Stomach (tissue), 9 donors: Measurements from ENCODE around the gene SMYD5. TPM values are rescaled to one million over a fixed set of nuclear protein-coding genes. Genes with fewer than 3 reads are reported as not detected.
A peak's percentile ranks its signal among the peaks of the same experiment; 100 is the strongest.

Source experiments
- DNase-seq, 2 donors: peaks; one replicate each; pipeline versions ENCODE4 v3.0.0 to v3.0.0-alpha.2; 2013 to 2019
- H3K27ac ChIP-seq, 5 donors: fragments of 200-600 bp in 4 of 5; sonication (generic) in 4 of 5; one replicate each; pipeline ENCODE4 v1.5.1; 2013 to 2019; ENCODE audit warnings: mild to moderate bottlenecking in 1 of 5, moderate library complexity in 1 of 5
- H3K27me3 ChIP-seq, 3 donors: fragments of 200-600 bp; sonication (generic); one replicate each; pipeline ENCODE4 v1.5.1; 2017 to 2019; ENCODE audit warnings: mixed run types in 1 of 3
- H3K36me3 ChIP-seq, 4 donors: fragments of 200-600 bp; sonication (generic); 1 replicate in 3 of 4; 2 replicates in 1 of 4; pipeline ENCODE4 v1.5.1; 2016 to 2019
- H3K4me1 ChIP-seq, 4 donors: fragments of 200-600 bp; sonication (generic); one replicate each; pipeline ENCODE4 v1.5.1; 2016 to 2019
- H3K4me3 ChIP-seq, 4 donors: fragments of 200-600 bp; sonication (generic) in 3 of 4; one replicate each; pipeline ENCODE4 v1.5.1; 2016 to 2019; ENCODE audit warnings: mild to moderate bottlenecking in 1 of 4
- H3K9me3 ChIP-seq, 4 donors: fragments of 200-600 bp; sonication (generic); one replicate each; pipeline ENCODE4 v1.5.1; 2016 to 2019
- CTCF ChIP-seq, 7 experiments: fragments of 450-650 bp in 4 of 7; fragments of 200-600 bp in 3 of 7; sonication (generic) in 3 of 7; IDR thresholded peaks; one replicate each; pipeline ENCODE4 v1.5.1; 2016 to 2019; ENCODE audit warnings: antibody characterized with exemption in 7 of 7, control low read depth in 2 of 7, mild to moderate bottlenecking in 1 of 7
- EP300 ChIP-seq: sonication (generic); formaldehyde crosslinking; IDR thresholded peaks from one replicate; pipeline ENCODE4 v1.6.1; 2017; ENCODE audit warnings: antibody characterized with exemption
- POLR2A ChIP-seq, 4 donors: fragments of 450-650 bp; IDR thresholded peaks; one replicate each; pipeline ENCODE4 v1.6.1; 2016; ENCODE audit warnings: antibody characterized with exemption in 4 of 4, control low read depth in 2 of 4, mild to moderate bottlenecking in 1 of 4, moderate library complexity in 1 of 4
- POLR2AphosphoS5 ChIP-seq, 3 donors: sonication (generic); formaldehyde crosslinking; IDR thresholded peaks; one replicate each; pipeline ENCODE4 v1.6.1; 2016; ENCODE audit warnings: antibody characterized with exemption in 3 of 3
- WGBS, 5 donors: extraction: QIAGEN DNeasy Blood & Tissue Kit in 3 of 5; methylation state at CpG; one replicate each; pipeline versions ENCODE4 v1.1.5 to v1.1.7; 2013 to 2018; 5-methylcytosine and 5-hydroxymethylcytosine counted together
- intact Hi-C: fragments of 100-400 bp; cut with DNase I; formaldehyde crosslinking; loops from one replicate; pipeline ENCODE4 v1.15.1; 2023; ENCODE audit warnings: low total_unique reads
- polyA plus RNA-seq, 3 donors: library from polyadenylated mRNA; stranded (reverse); fragments of 200-250 nt; gene quantifications; one replicate each; pipeline ENCODE4 v1.2.3, GENCODE V29; 2013
- total RNA-seq, 5 donors: library from RNA; depleted of rRNA; stranded (reverse); fragments of >200 nt; gene quantifications; one replicate each; pipeline versions ENCODE4 v1.1.0 to v1.2.3, GENCODE V29; 2014 to 2016
- donor health status: healthy with polysubstance abuse.
- donor health status: Bipolar disorder and iron deficiency.
- donor health status: healthy.

The SMYD5 gene
- total and polyA plus RNA-seq, 8 donors: 3.5 to 136 (median 12.9) TPM

- no peaks in the 10 kb centered on the region for H3K9me3 ChIP-seq
- intact Hi-C loops: no loop called here
- peaks cover 0 to 5% (median 2%) of the 10 kb centered on the region in 4 donors for H3K36me3 ChIP-seq
- WGBS, 5 donors: 22 to 51% (median 35%) methylated on average over 13 to 14 of the region's 14 CpGs
- TF ChIP-seq POLR2AphosphoS5 (IDR thresholded peaks at IDR 0.05): no peak
- TF ChIP-seq EP300: no peak
- TF ChIP-seq CTCF (IDR thresholded peaks at IDR 0.05): no peak
- TF ChIP-seq POLR2A (IDR thresholded peaks at IDR 0.05): no peak
- H3K4me3 ChIP-seq: peak overlapping the region; percentile 31 to 51 (median 36)
- no peak for DNase-seq
- H3K27me3 ChIP-seq: peaks cover 0 to 50% (median 12%) of the 10 kb centered on the region in 3 donors
- H3K27ac ChIP-seq: no peak overlapping the region
- H3K4me1 ChIP-seq: peaks cover 11 to 17% (median 12%) of the 10 kb centered on the region in 4 donors
Measured at GRCh38 chr2:73268366-73268829, 54.4 kb downstream of the SMYD5 start.

- Histone ChIP-seq H3K9me3 (peaks cover 0 to 6% (median 0%) of the 10 kb centered on the region in 4 donors), H3K36me3 (peaks cover 0 to 3% (median 0%) of the 10 kb centered on the region in 4 donors), H3K27me3 (peaks cover 0 to 50% (median 12%) of the 10 kb centered on the region in 3 donors), H3K27ac (peak overlapping the region in 1 of 5 donors; percentile 45), H3K4me3 (peak overlapping the region; percentile 31 to 51 (median 36)), H3K4me1 (peaks cover 11 to 17% (median 12%) of the 10 kb centered on the region in 4 donors)
- 5 to 38% (median 13%) methylated on average over 36 to 113 of the region's 113 CpGs for WGBS, 5 donors
- DNase-seq: peak; percentile 69 to 85
- TF ChIP-seq POLR2A (IDR thresholded peaks at IDR 0.05): no peak
- TF ChIP-seq POLR2AphosphoS5 (IDR thresholded peaks at IDR 0.05): peak in 1 of 3 donors; percentile 15
- no peak for TF ChIP-seq EP300
- peak in 1 of 7 experiments; percentile 5 for TF ChIP-seq CTCF (IDR thresholded peaks at IDR 0.05)
- intact Hi-C loops: no loop called here
Measured at GRCh38 chr2:73268830-73269685, 55.0 kb downstream of the SMYD5 start.

GRCh38 chr2:73269686-73270465 is 55.8 kb downstream of the SMYD5 start:
- H3K4me3 ChIP-seq: peak overlapping the region; percentile 31 to 51 (median 36)
- DNase-seq: peak in 1 of 2 donors; percentile 12
- TF ChIP-seq EP300 (no peak), POLR2AphosphoS5 (IDR thresholded peaks at IDR 0.05) (no peak), POLR2A (IDR thresholded peaks at IDR 0.05) (no peak), CTCF (IDR thresholded peaks at IDR 0.05) (no peak)
- 21 to 54% (median 30%) methylated on average over 9 to 22 of the region's 22 CpGs for WGBS, 5 donors
- H3K9me3 ChIP-seq: peaks cover 0 to 6% (median 0%) of the 10 kb centered on the region in 4 donors
- peak overlapping the region in 1 of 5 donors; percentile 45 for H3K27ac ChIP-seq
- intact Hi-C loops: no loop called here
- H3K27me3 ChIP-seq: peaks cover 0 to 50% (median 12%) of the 10 kb centered on the region in 3 donors
- peaks cover 11 to 17% (median 12%) of the 10 kb centered on the region in 4 donors for H3K4me1 ChIP-seq
- peaks cover 0 to 3% (median 0%) of the 10 kb centered on the region in 4 donors for H3K36me3 ChIP-seq

GRCh38 chr2:73272270-73272669 is 58.2 kb downstream of the SMYD5 start:
- Histone ChIP-seq H3K4me3 (no peak overlapping the region), H3K27ac (no peak overlapping the region), H3K4me1 (peaks cover 11 to 17% (median 12%) of the 10 kb centered on the region in 4 donors), H3K9me3 (peaks cover 0 to 6% (median 0%) of the 10 kb centered on the region in 4 donors), H3K27me3 (peaks cover 0 to 35% (median 12%) of the 10 kb centered on the region in 3 donors), H3K36me3 (peaks cover 0 to 5% (median 0%) of the 10 kb centered on the region in 4 donors)
- DNase-seq: no peak
- intact Hi-C loops: no loop called here
- 74 to 93% (median 86%) methylated on average over 1 of the region's 1 CpG for WGBS, 5 donors
- TF ChIP-seq EP300: no peak
- no peak for TF ChIP-seq POLR2A (IDR thresholded peaks at IDR 0.05)
- TF ChIP-seq CTCF (IDR thresholded peaks at IDR 0.05): no peak
- TF ChIP-seq POLR2AphosphoS5 (IDR thresholded peaks at IDR 0.05): no peak
